Astrocyte of the spinal cord (primary cell): ENCODE results near the gene ACKR3.

Experiments used
- DNase-seq: peaks from one replicate; pipeline ENCODE4 v3.0.0; 2011; ENCODE audit warnings: low read depth, low spot score
- H3K4me3 ChIP-seq: 2 replicates; pipeline ENCODE4 v1.5.1; 2011; ENCODE audit warnings: low read depth, mild to moderate bottlenecking, low read length, moderate library complexity
- CTCF ChIP-seq: IDR thresholded peaks from 2 replicates; pipeline ENCODE4 v1.5.1; 2012; ENCODE audit warnings: low read depth, mild to moderate bottlenecking, low read length, inconsistent platforms
- in situ Hi-C: cut with HindIII; loops from 2 replicates; pipeline ENCODE4 v1.10.0; 2017; ENCODE audit warnings: low sequenced_read_pairs

Gene ACKR3

GRCh38 chr2:236622201-236622600, 52.6 kb downstream of the ACKR3 start:
- DNase-seq: no peak
- no peak for TF ChIP-seq CTCF
- in situ Hi-C loops: no loop called here
- H3K4me3 ChIP-seq: no peak overlapping the region

DNA sequence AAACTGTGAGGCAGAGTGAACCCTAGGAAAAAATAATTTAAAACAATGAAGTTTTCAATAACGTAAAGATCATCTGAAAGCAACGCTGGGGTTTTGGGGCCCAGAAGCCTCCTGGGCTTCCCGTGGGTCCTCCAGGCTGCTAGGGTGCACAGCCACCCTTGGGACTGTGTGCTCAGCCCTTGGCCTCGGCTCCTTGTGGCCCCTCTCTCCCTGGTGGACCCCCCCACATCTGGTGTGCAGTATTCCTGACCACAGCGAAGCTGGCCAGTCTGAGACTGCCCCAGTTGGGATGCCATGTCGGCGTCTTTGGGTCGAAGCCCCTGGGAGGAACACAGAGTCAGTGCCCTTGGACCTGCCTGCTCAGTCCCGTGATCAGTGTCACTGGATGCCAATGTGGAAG, 53.0 kb downstream of the ACKR3 start:
- no peak for DNase-seq
- in situ Hi-C loops: no loop called here
- no peak for TF ChIP-seq CTCF
- no peak overlapping the region for H3K4me3 ChIP-seq

DNA sequence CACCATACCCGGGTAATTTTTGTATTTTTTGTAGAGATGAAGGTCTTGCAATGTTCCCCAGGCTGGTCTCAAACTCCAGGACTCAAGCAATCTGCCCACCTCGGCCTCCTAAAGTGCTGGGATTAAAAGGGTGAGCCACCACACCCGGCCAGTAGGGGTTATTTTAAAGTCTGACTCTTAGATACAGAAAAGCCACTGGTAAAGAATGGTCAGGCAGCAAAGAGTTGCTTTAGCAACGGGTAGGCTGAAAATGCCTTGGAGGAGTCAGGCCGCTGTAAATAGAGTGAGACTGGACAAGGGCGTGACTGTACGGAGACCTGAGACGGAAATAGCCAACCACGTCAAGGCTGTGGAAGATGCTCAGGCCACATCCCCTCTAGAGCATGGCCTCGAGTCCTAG, 54.2 kb downstream of the ACKR3 start:
- in situ Hi-C loops: no loop called here
- H3K4me3 ChIP-seq: no peak overlapping the region
- no peak for DNase-seq
- TF ChIP-seq CTCF: no peak

DNA sequence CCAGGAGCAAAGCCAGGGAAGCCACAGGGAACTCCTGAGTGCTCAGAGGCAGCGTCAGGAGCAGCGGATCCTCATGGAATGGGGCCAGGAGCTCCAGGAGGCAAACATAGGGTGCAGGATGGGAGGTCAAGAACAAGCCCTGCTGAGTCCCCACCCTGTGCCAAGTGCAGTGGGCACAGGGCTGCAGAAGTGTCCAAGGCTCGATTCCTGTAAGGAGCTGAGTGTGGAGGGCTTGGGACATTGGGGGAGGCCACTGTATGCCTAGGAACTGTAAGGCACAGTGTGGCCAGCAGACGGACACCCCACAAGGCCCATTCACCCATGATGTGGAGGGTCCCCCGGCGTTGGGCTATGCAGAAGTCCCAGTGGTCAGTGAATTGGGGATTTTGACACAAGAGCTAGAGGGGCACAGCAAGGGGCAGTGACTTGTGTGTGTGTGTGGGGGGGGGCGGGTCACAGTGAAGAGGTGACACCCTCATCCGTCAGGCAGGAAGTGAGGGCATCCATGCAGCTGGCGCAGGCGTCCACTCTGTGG, 55.6 kb downstream of the ACKR3 start:
- no peak for TF ChIP-seq CTCF
- H3K4me3 ChIP-seq: no peak overlapping the region
- in situ Hi-C loops: no loop called here
- no peak for DNase-seq

GRCh38 chr2:236626391-236627150, 56.9 kb downstream of the ACKR3 start:
- in situ Hi-C loops: no loop called here
- H3K4me3 ChIP-seq: no peak overlapping the region
- no peak for TF ChIP-seq CTCF
- no peak for DNase-seq

- TF ChIP-seq CTCF: no peak
- in situ Hi-C loops: no loop called here
- no peak overlapping the region for H3K4me3 ChIP-seq
- DNase-seq: no peak
Measured at GRCh38 chr2:236627193-236627592, 57.6 kb downstream of the ACKR3 start.
